PC-3 (cell line): ENCODE data around the gene CCDC141.

Experiments used
- CTCF ChIP-seq: fragments of 300-600 bp; sonication (generic); conservative IDR thresholded peaks from 2 replicates; pipeline ENCODE4 v1.5.1; 2017; ENCODE audit warnings: antibody characterized with exemption, low read depth, mild to moderate bottlenecking, low read length
- EZH2phosphoT487 ChIP-seq: fragments of 300-600 bp; sonication (generic); IDR thresholded peaks from 2 replicates; pipeline ENCODE4 v1.6.1; 2018; ENCODE audit warnings: mild to moderate bottlenecking, antibody characterized with exemption, low read length, borderline replicate concordance

GRCh38 chr2:178811045-178811444 lies 238.9 kb downstream of the CCDC141 start:
- no peak for TF ChIP-seq CTCF
- no peak for TF ChIP-seq EZH2phosphoT487
